ENCODE data around the gene TOP3B.

Gene TOP3B

GRCh38 chr22:22025320-22026156, 43.0 kb upstream of the TOP3B start:
- TF ChIP-seq SIN3A (IDR thresholded peaks at IDR 0.05; ENCODE audit: borderline replicate concordance, insufficient read depth, low read length) (no peak), REST (IDR thresholded peaks at IDR 0.05; ENCODE audit: insufficient read depth in 1 of 2, low read depth in 2 of 2, low read length in 2 of 2) (no peak), FOXP2 (optimal IDR thresholded peaks at IDR 0.05; ENCODE audit: borderline replicate concordance, extremely low read depth, extremely low read length, insufficient read depth) (no peak), TAF1 (IDR thresholded peaks at IDR 0.05; ENCODE audit: borderline replicate concordance, insufficient read depth, low read length) (no peak), POLR2AphosphoS5 (IDR thresholded peaks at IDR 0.05; ENCODE audit: low read depth, low read length) (no peak)

- no peak for TF ChIP-seq SIN3A (IDR thresholded peaks at IDR 0.05; ENCODE audit: borderline replicate concordance, insufficient read depth, low read length)
- TF ChIP-seq FOXP2 (optimal IDR thresholded peaks at IDR 0.05; ENCODE audit: borderline replicate concordance, extremely low read depth, extremely low read length, insufficient read depth), result no peak
- no peak for TF ChIP-seq REST (IDR thresholded peaks at IDR 0.05; ENCODE audit: insufficient read depth in 1 of 2, low read depth in 2 of 2, low read length in 2 of 2)
- TF ChIP-seq POLR2AphosphoS5 (IDR thresholded peaks at IDR 0.05; ENCODE audit: low read depth, low read length), result no peak
- TF ChIP-seq TAF1 (IDR thresholded peaks at IDR 0.05; ENCODE audit: borderline replicate concordance, insufficient read depth, low read length), result no peak
These were observed 41.9 kb upstream of the TOP3B start for GRCh38 chr22:22024440-22024839.

GRCh38 chr22:22023581-22024137, 41.1 kb upstream of the TOP3B start:
- TF ChIP-seq POLR2AphosphoS5 (IDR thresholded peaks at IDR 0.05; ENCODE audit: low read depth, low read length) (no peak), REST (IDR thresholded peaks at IDR 0.05; ENCODE audit: insufficient read depth in 1 of 2, low read depth in 2 of 2, low read length in 2 of 2) (no peak), SIN3A (IDR thresholded peaks at IDR 0.05; ENCODE audit: borderline replicate concordance, insufficient read depth, low read length) (no peak), FOXP2 (optimal IDR thresholded peaks at IDR 0.05; ENCODE audit: borderline replicate concordance, extremely low read depth, extremely low read length, insufficient read depth) (no peak), TAF1 (IDR thresholded peaks at IDR 0.05; ENCODE audit: borderline replicate concordance, insufficient read depth, low read length) (no peak)

- TF ChIP-seq REST (IDR thresholded peaks at IDR 0.05; ENCODE audit: insufficient read depth in 1 of 2, low read depth in 2 of 2, low read length in 2 of 2), result no peak
- TF ChIP-seq FOXP2 (optimal IDR thresholded peaks at IDR 0.05; ENCODE audit: borderline replicate concordance, extremely low read depth, extremely low read length, insufficient read depth), result no peak
- TF ChIP-seq SIN3A (IDR thresholded peaks at IDR 0.05; ENCODE audit: borderline replicate concordance, insufficient read depth, low read length), result no peak
- TF ChIP-seq TAF1 (IDR thresholded peaks at IDR 0.05; ENCODE audit: borderline replicate concordance, insufficient read depth, low read length), result no peak
- TF ChIP-seq POLR2AphosphoS5 (IDR thresholded peaks at IDR 0.05; ENCODE audit: low read depth, low read length), result no peak
These were observed 40.5 kb upstream of the TOP3B start for GRCh38 chr22:22022947-22023534.
